ENCODE measurements around the gene CHST5. TPM values are rescaled to one million over a fixed set of nuclear protein-coding genes. Genes with fewer than 3 reads are reported as not detected.
"Not testable (repeated sequence)": the region's sequence is repeated elsewhere in the genome, so short reads cannot be mapped to it uniquely, and the experiment has no call there.

Gene CHST5
- total and polyA plus RNA-seq, 9 donors, result 0.08 to 1.00 (median 0.63) TPM; not detected in 1

GRCh38 chr16:75556431-75556950 lies 20.6 kb upstream of the CHST5 start:
- Histone ChIP-seq H3K4me3 (peak overlapping the region; percentile 59), H3K9me3 (no peaks in the 10 kb centered on the region), H3K27me3 (no peaks in the 10 kb centered on the region), H3K4me1 (ENCODE audit: insufficient read depth) (no peaks in the 10 kb centered on the region), H3K36me3 (no peaks in the 10 kb centered on the region), H3K27ac (peak overlapping the region in 1 of 2 donors; percentile 58)
- TF ChIP-seq EP300 (IDR thresholded peaks at IDR 0.05), result no peak
- intact Hi-C loops (cut with DNase I), result no loop called here
- WGBS, 3 donors, result 35 to 45% (median 35%) methylated on average over 16 of the region's 16 CpGs
- DNase-seq, result peak in 1 of 5 donors; percentile 39

- peak; percentile 95 to 98 (median 97) for DNase-seq
- H3K27ac ChIP-seq, result peak within 1 kb of the TSS; percentile 14 to 58
- H3K36me3 ChIP-seq, result no peaks in the 10 kb centered on the region
- H3K9me3 ChIP-seq, result no peaks in the 10 kb centered on the region
- H3K4me3 ChIP-seq, result peak within 1 kb of the TSS; percentile 59
- intact Hi-C loops (cut with DNase I), result no loop called here
- 0 to 1% (median 1%) methylated on average over 53 to 75 of the region's 75 CpGs for WGBS, 3 donors
- no peaks in the 10 kb centered on the region for H3K27me3 ChIP-seq
- no peaks in the 10 kb centered on the region for H3K4me1 ChIP-seq (ENCODE audit: insufficient read depth)
- peak in 1 of 3 donors; percentile 6 for TF ChIP-seq CTCF (IDR thresholded peaks at IDR 0.05)
- no peak for TF ChIP-seq EP300 (IDR thresholded peaks at IDR 0.05)
These were observed 20.0 kb upstream of the CHST5 start, which contains the start of gene TMEM231 for GRCh38 chr16:75555707-75556430. TSS of gene TMEM231 (minus strand) at chr16:75556252. CDS start at chr16:75556209, 43 bp downstream.

GRCh38 chr16:75555213-75555706 lies 19.4 kb upstream of the CHST5 start:
- Histone ChIP-seq H3K4me1 (ENCODE audit: insufficient read depth) (no peaks in the 10 kb centered on the region), H3K9me3 (no peaks in the 10 kb centered on the region), H3K27me3 (no peaks in the 10 kb centered on the region), H3K4me3 (peak overlapping the region; percentile 59), H3K36me3 (no peaks in the 10 kb centered on the region), H3K27ac (peak overlapping the region; percentile 14 to 58)
- intact Hi-C loops (cut with DNase I), result no loop called here
- TF ChIP-seq POLR2A (IDR thresholded peaks at IDR 0.05) (no peak), EP300 (IDR thresholded peaks at IDR 0.05) (no peak), CTCF (IDR thresholded peaks at IDR 0.05) (no peak)
- peak; percentile 52 to 74 (median 74) for DNase-seq
- WGBS, 3 donors, result 0 to 3% (median 1%) methylated on average over 26 of the region's 26 CpGs

GRCh38 chr16:75552951-75553350 lies 17.0 kb upstream of the CHST5 start:
- Histone ChIP-seq H3K4me3 (no peak overlapping the region), H3K36me3 (no peaks in the 10 kb centered on the region), H3K27ac (no peak overlapping the region), H3K27me3 (no peaks in the 10 kb centered on the region), H3K9me3 (no peaks in the 10 kb centered on the region), H3K4me1 (ENCODE audit: insufficient read depth) (no peaks in the 10 kb centered on the region)
- TF ChIP-seq POLR2A (IDR thresholded peaks at IDR 0.05), result no peak
- no peak for TF ChIP-seq CTCF (IDR thresholded peaks at IDR 0.05)
- TF ChIP-seq EP300 (IDR thresholded peaks at IDR 0.05), result no peak
- 61 to 85% (median 82%) methylated on average over 2 of the region's 2 CpGs for WGBS, 3 donors
- no peak for DNase-seq
- intact Hi-C loops (cut with DNase I), result no loop called here

- 80 to 91% (median 89%) methylated on average over 7 of the region's 7 CpGs for WGBS, 3 donors
- H3K27ac ChIP-seq, result no peak overlapping the region
These were observed 14.3 kb upstream of the CHST5 start for GRCh38 chr16:75550211-75550662.

GRCh38 chr16:75548456-75548855 lies 12.5 kb upstream of the CHST5 start:
- H3K27me3 ChIP-seq; H3K9me3 ChIP-seq; H3K27ac ChIP-seq; intact Hi-C loops (cut with DNase I); H3K36me3 ChIP-seq; DNase-seq; H3K4me1 ChIP-seq (ENCODE audit: insufficient read depth); H3K4me3 ChIP-seq: not testable (repeated sequence)
- 95 to 97% (median 97%) methylated on average over 9 of the region's 9 CpGs for WGBS, 3 donors

More at GRCh38 chr16:75550211-75550662, 14.3 kb upstream of the CHST5 start:
- Histone ChIP-seq H3K36me3 (no peaks in the 10 kb centered on the region), H3K9me3 (no peaks in the 10 kb centered on the region), H3K4me3 (no peak overlapping the region), H3K27me3 (no peaks in the 10 kb centered on the region), H3K4me1 (ENCODE audit: insufficient read depth) (no peaks in the 10 kb centered on the region)
- intact Hi-C loops (cut with DNase I), result no loop called here
- TF ChIP-seq EP300 (IDR thresholded peaks at IDR 0.05), result no peak
- TF ChIP-seq CTCF (IDR thresholded peaks at IDR 0.05), result no peak
- no peak for TF ChIP-seq POLR2A (IDR thresholded peaks at IDR 0.05)
- DNase-seq, result no peak
